OCI-LY3 (cell line): ENCODE data around the gene SMYD3.
"Not testable (repeated sequence)": the region's sequence is repeated elsewhere in the genome, so short reads cannot be mapped to it uniquely, and the experiment has no call there.

Experiments
- H2AFZ ChIP-seq: fragments of 200-600, 300-600 bp; shearing (Covaris generic); 2 replicates; pipeline ENCODE4 v1.6.0; 2014; ENCODE audit warnings: antibody characterized with exemption, low read depth, low read length
- H3K27ac ChIP-seq: fragments of 200-600, 300-600 bp; sonication (generic); 2 replicates; pipeline ENCODE4 v1.5.1; 2014; ENCODE audit warnings: mild to moderate bottlenecking, low read length, moderate library complexity, mixed read lengths
- H3K27me3 ChIP-seq: fragments of 200-600, 300-600 bp; sonication (generic); 2 replicates; pipeline ENCODE4 v1.6.1; 2014; ENCODE audit warnings: low read depth, low read length, mixed read lengths
- H3K36me3 ChIP-seq: fragments of 200-600, 300-600 bp; sonication (generic); replicated peaks from 2 replicates; pipeline ENCODE3; 2014; ENCODE audit warnings: low read depth, low read length, mixed read lengths
- H3K4me1 ChIP-seq: fragments of 300-600, 200-600 bp; sonication (generic); 2 replicates; pipeline ENCODE4 v1.6.1; 2014; ENCODE audit warnings: low read length, mixed read lengths
- H3K4me2 ChIP-seq: fragments of 200-600, 300-600 bp; sonication (generic); 2 replicates; pipeline ENCODE4 v1.6.1; 2014; ENCODE audit warnings: low read length, mixed read lengths
- H3K4me3 ChIP-seq: fragments of 300-600, 200-600 bp; sonication (generic); 2 replicates; pipeline ENCODE4 v1.5.1; 2014; ENCODE audit warnings: antibody characterized with exemption, mild to moderate bottlenecking, low read length, moderate library complexity
- H3K79me2 ChIP-seq: fragments of 300-600, 200-600 bp; shearing (Covaris generic); 2 replicates; pipeline ENCODE4 v1.6.1; 2014; ENCODE audit warnings: mild to moderate bottlenecking, low read length, mixed read lengths
- H3K9ac ChIP-seq: fragments of 300-600, 200-600 bp; shearing (Covaris generic); 2 replicates; pipeline ENCODE4 v1.6.0; 2014; ENCODE audit warnings: mild to moderate bottlenecking, low read length, moderate library complexity
- H3K9me3 ChIP-seq: fragments of 200-600, 300-600 bp; shearing (Covaris generic); 2 replicates; pipeline ENCODE4 v1.6.1; 2014; ENCODE audit warnings: low read length, mixed read lengths; ENCODE audit not compliant: insufficient read depth
- H4K20me1 ChIP-seq: fragments of 200-600, 300-600 bp; sonication (generic); 2 replicates; pipeline ENCODE4 v1.6.1; 2016; ENCODE audit warnings: low read length, mixed read lengths; ENCODE audit not compliant: insufficient read depth
- EZH2phosphoT487 ChIP-seq: fragments of 200-600 bp; shearing (Covaris generic); IDR thresholded peaks from 2 replicates; pipeline ENCODE4 v1.6.1; 2018; ENCODE audit warnings: antibody characterized with exemption, mixed run types, low read depth
- TF ChIP-seq, protein P1 (sequence below): fragments of 200-600, 300-600 bp; sonication (generic); IDR thresholded peaks from 2 replicates; pipeline ENCODE4 v1.5.1; 2014; ENCODE audit warnings: antibody characterized with exemption, low read length, low read depth

The SMYD3 gene

DNA sequence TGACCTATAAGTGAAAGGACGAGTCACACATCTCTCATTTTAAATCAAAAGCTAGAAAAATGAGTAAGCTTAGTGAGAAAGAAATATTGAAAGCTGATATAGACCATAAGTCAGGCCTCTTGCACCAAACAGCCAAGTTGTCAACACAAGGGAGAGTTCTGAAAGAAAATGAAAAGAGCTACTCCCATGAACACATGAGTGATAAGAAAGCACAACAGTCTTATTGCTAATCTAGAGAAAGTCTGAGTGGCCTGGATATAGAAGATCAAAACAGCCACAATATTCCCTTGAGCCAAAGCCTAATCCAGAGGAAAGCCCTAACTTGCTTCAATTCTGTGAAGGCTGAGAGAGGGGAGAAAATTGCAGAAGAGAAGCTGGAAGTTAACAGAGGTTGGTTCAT lies 175.0 kb downstream of the SMYD3 start:
- Histone ChIP-seq H3K27ac (peak overlapping the region; percentile 87), H3K36me3 (peaks cover 25% of the 10 kb centered on the region), H3K9ac (peak overlapping the region; percentile 20; the same call in 1 of the 2 replicates), H3K27me3 (no peaks in the 10 kb centered on the region), H3K9me3 (peaks cover 5% of the 10 kb centered on the region; the same call in 1 of the 2 replicates), H2AFZ (no peak overlapping the region), H4K20me1 (no peaks in the 10 kb centered on the region), H3K4me2 (peak overlapping the region; percentile 48), H3K79me2 (no peaks in the 10 kb centered on the region; the same call in 1 of the 2 replicates), H3K4me1 (peaks cover 48% of the 10 kb centered on the region), H3K4me3 (no peak overlapping the region; the same call in 1 of the 2 replicates)
- no peak for TF ChIP-seq EZH2phosphoT487
- TF ChIP-seq, protein P1, sequence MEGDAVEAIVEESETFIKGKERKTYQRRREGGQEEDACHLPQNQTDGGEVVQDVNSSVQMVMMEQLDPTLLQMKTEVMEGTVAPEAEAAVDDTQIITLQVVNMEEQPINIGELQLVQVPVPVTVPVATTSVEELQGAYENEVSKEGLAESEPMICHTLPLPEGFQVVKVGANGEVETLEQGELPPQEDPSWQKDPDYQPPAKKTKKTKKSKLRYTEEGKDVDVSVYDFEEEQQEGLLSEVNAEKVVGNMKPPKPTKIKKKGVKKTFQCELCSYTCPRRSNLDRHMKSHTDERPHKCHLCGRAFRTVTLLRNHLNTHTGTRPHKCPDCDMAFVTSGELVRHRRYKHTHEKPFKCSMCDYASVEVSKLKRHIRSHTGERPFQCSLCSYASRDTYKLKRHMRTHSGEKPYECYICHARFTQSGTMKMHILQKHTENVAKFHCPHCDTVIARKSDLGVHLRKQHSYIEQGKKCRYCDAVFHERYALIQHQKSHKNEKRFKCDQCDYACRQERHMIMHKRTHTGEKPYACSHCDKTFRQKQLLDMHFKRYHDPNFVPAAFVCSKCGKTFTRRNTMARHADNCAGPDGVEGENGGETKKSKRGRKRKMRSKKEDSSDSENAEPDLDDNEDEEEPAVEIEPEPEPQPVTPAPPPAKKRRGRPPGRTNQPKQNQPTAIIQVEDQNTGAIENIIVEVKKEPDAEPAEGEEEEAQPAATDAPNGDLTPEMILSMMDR = no peak

DNA sequence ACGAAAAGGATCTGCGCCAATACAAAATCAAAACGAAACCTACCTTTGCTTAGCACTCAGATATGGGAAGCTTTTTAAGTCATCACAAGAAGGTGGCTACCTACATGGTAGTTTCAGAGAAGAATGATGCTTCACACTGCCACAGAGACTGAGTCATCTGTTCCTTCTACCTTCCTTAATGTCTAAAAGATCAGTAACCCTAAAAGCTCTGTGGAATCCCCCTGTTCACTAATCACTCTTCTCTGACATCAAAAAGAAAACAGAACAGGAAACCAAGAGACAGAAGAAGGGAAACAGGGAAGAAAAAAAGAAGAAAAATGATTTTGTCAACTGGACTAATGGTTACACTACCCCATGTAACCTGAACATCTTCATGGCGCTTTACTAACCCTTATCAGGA lies 177.2 kb downstream of the SMYD3 start:
- Histone ChIP-seq H3K79me2 (no peaks in the 10 kb centered on the region; the same call in 1 of the 2 replicates), H3K4me1 (peaks cover 48% of the 10 kb centered on the region), H3K27ac (peak overlapping the region; percentile 87), H3K9me3 (peaks cover 5% of the 10 kb centered on the region; the same call in 1 of the 2 replicates), H3K36me3 (peaks cover 28% of the 10 kb centered on the region), H3K4me2 (peak overlapping the region; percentile 48), H3K27me3 (no peaks in the 10 kb centered on the region), H3K4me3 (peak overlapping the region; percentile 30), H2AFZ (no peak overlapping the region), H3K9ac (peak overlapping the region; percentile 20; the same call in 1 of the 2 replicates), H4K20me1 (no peaks in the 10 kb centered on the region)
- TF ChIP-seq EZH2phosphoT487 = peak; percentile 84
- TF ChIP-seq, protein P1 = peak; percentile 43; the same call in 1 of the 2 replicates

DNA sequence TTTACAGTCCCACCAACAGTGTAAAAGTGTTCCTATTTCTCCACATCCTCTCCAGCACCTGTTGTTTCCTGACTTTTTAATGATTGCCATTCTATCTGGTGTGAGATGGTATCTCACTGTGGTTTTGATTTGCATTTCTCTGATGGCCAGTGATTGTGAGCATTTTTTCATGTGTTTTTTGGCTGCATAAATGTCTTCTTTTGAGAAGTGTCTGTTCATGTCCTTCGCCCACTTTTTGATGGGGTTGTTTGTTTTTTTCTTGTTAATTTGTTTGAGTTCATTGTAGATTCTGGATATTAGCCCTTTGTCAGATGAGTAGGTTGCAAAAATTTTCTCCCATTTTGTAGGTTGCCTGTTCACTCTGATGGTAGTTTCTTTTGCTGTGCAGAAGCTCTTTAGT lies 177.8 kb downstream of the SMYD3 start:
- not testable (repeated sequence) for H3K79me2 ChIP-seq, H3K27me3 ChIP-seq, H2AFZ ChIP-seq, H3K4me3 ChIP-seq, H4K20me1 ChIP-seq, H3K9ac ChIP-seq, H3K9me3 ChIP-seq
- Histone ChIP-seq H3K27ac (peak overlapping the region; percentile 87), H3K4me2 (peak overlapping the region; percentile 30), H3K36me3 (peaks cover 28% of the 10 kb centered on the region), H3K4me1 (peaks cover 48% of the 10 kb centered on the region)

DNA sequence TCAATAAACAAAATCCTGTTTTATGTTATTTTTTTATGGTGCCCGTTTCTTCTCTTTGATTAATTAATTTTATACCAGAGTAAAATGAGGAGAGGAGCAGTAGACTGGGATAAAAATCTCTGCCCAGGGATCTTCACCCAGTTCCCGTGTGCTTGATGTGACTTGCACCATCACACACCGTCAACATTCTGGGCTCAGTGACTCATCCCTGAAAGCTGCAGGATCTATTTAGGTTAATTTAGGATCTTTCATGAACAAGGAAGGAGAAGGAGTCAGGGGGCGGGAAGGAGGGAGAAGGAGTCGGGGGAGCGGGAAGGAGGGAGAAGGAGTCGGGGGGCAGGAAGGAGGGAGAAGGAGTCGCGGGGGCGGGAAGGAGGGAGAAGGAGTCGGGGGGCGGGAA lies 182.4 kb downstream of the SMYD3 start:
- Histone ChIP-seq H3K79me2 (no peaks in the 10 kb centered on the region), H3K4me2 (no peak overlapping the region), H3K9ac (no peak overlapping the region), H3K4me3 (no peak overlapping the region), H3K4me1 (peaks cover 5% of the 10 kb centered on the region; the same call in 1 of the 2 replicates), H3K36me3 (peaks cover 11% of the 10 kb centered on the region), H3K27me3 (no peaks in the 10 kb centered on the region), H3K27ac (no peak overlapping the region), H2AFZ (no peak overlapping the region), H4K20me1 (no peaks in the 10 kb centered on the region), H3K9me3 (peaks cover 5% of the 10 kb centered on the region; the same call in 1 of the 2 replicates)
- TF ChIP-seq EZH2phosphoT487 = no peak
- TF ChIP-seq, protein P1 = no peak

DNA sequence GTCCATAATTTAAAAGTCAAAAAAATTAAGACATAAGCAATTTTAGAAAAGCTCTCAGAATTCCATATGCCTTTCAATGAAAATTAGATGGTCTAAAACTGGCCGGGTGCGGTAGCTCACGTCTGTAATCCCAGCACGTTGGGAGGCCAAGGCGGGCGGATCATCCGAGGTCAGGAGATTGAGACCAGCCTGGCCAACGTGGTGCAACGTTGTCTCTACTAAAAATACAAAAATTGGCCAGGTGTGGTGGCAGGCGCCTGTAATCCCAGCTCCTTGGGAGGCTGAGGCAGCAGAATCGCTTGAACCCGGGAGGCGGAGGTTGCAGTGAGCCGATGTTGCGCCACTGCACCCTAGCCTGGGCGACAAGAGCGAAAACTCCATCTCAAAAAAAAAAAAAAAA lies 183.0 kb downstream of the SMYD3 start:
- H3K36me3 ChIP-seq = peaks cover 11% of the 10 kb centered on the region
- H2AFZ ChIP-seq, H3K9me3 ChIP-seq, H3K9ac ChIP-seq, H3K4me1 ChIP-seq, H3K4me2 ChIP-seq, H3K79me2 ChIP-seq, H3K4me3 ChIP-seq, H3K27me3 ChIP-seq, H4K20me1 ChIP-seq, H3K27ac ChIP-seq: not testable (repeated sequence)
